Activated T-cell treated with anti-CD3 and anti-CD28 coated beads for 4 hours (primary cell): ENCODE data around the gene TBKBP1.
"Not testable (repeated sequence)": the region's sequence is repeated elsewhere in the genome, so short reads cannot be mapped to it uniquely, and the experiment has no call there.

Source experiments
- DNase-seq: peaks from one replicate; pipeline ENCODE4 v3.0.0-alpha.2; 2020

The TBKBP1 gene

DNA sequence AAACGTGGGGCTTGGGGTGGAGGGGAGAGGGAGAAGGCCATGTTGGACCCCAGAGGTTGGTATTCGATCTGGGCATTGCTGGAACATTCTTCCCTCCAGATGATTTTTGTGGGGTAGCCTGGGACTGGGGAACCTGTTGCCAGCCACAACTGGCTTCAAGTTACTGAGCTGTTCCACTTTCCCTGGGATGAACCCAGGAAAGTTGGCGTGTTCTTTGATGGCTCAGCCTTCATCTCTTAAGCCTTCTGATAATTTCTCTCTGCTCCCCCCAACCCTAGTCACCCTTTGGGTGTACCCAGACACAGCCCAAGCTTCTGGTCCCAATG is 41.1 kb downstream of the TBKBP1 start:
- no peak for DNase-seq

- DNase-seq: no peak
Observed at GRCh38 chr17:47735536-47736011, 41.6 kb downstream of the TBKBP1 start.

GRCh38 chr17:47736501-47737495 is 42.8 kb downstream of the TBKBP1 start:
- DNase-seq: no peak

GRCh38 chr17:47738178-47738577 is 44.2 kb downstream of the TBKBP1 start:
- no peak for DNase-seq

DNA sequence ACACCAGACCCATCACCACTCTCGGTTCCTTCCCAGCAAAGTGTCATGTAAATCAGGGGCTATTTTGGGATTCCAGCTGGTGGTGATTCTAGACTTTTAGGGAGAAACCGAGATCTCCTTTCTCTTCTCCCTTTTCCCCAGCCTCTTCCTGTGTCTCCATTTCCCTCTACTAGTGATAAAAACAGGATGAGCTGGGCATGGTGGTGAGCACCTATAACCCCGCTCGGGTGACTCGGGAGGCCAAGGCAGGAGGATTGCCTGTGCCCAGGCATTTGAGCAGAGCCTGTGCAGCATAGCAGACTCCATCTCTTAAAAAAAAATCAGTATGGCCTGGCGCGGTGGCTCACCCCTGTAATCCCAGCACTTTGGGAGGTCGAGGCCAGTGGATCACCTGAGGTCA is 45.2 kb downstream of the TBKBP1 start:
- DNase-seq: no peak

DNA sequence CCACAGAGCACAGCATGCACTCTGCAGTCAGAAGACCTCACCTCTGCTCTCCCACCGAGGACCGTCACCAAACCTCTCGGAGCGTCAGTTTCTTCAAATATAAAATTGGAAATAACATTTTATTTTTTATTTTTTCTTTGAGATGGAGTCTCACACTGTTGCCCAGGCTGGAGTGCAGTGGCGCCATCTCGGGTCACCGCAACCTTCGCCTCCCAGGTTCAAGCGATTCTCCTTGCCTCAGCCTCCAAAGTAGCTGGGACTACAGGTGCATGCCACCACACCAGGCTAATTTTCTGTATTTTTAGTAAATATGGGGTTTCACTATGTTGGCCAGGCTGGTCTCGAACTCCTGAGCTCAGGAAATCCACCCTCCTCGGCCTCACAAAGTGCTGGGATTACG is 46.0 kb downstream of the TBKBP1 start:
- not testable (repeated sequence) for DNase-seq

- no peak for DNase-seq
Observed at GRCh38 chr17:47741109-47741792, 47.3 kb downstream of the TBKBP1 start.

GRCh38 chr17:47741793-47742145 is 47.8 kb downstream of the TBKBP1 start:
- no peak for DNase-seq

- DNase-seq: no peak
Observed at GRCh38 chr17:47742319-47743181, 48.6 kb downstream of the TBKBP1 start.

DNA sequence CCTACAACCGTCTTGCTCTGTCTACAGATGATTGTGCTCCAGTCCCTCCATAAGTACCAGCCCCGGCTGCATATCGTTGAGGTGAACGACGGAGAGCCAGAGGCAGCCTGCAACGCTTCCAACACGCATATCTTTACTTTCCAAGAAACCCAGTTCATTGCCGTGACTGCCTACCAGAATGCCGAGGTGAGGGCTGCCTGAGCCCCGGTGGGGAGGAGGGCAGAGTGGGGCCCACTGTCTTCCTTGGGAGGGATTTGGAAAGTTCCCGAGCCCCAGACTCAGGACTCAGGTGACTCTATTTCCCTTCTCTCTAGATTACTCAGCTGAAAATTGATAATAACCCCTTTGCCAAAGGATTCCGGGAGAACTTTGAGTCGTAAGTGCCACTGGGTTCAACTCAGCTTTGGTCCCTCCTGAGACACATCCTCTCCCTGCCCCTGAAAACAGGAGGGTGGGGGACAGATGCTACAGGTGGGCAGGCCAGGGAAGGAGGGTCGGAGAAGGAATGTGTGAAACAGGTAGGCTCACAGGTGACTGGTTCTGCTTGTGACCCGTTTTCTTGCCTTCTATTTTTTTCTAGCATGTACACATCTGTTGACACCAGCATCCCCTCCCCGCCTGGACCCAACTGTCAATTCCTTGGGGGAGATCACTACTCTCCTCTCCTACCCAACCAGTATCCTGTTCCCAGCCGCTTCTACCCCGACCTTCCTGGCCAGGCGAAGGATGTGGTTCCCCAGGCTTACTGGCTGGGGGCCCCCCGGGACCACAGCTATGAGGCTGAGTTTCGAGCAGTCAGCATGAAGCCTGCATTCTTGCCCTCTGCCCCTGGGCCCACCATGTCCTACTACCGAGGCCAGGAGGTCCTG is 50.4 kb downstream of the TBKBP1 start:
- no peak for DNase-seq

DNA sequence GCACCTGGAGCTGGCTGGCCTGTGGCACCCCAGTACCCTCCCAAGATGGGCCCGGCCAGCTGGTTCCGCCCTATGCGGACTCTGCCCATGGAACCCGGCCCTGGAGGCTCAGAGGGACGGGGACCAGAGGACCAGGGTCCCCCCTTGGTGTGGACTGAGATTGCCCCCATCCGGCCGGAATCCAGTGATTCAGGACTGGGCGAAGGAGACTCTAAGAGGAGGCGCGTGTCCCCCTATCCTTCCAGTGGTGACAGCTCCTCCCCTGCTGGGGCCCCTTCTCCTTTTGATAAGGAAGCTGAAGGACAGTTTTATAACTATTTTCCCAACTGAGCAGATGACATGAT is 51.0 kb downstream of the TBKBP1 start:
- DNase-seq: no peak

DNA sequence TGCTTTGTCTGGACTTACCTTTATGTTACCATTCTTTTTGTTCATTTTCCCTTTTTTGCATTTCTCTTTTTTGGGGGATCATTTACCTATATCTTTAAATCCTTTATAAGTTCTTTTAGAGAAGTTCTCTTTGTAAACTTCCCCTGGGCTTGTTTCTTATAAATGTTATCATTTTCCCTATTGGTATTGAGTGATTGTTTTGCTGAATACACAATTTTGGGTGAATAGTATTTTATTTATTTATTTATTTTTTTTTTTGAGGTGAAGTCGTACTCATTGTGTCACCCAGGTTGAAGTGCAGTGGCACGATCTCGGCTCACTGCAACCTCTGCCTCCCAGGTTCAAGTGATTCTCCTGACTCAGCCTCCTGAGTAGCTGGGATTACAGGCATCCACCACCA is 57.5 kb downstream of the TBKBP1 start:
- no peak for DNase-seq

- DNase-seq: no peak
Observed at GRCh38 chr17:47757386-47757785, 63.4 kb downstream of the TBKBP1 start.

DNA sequence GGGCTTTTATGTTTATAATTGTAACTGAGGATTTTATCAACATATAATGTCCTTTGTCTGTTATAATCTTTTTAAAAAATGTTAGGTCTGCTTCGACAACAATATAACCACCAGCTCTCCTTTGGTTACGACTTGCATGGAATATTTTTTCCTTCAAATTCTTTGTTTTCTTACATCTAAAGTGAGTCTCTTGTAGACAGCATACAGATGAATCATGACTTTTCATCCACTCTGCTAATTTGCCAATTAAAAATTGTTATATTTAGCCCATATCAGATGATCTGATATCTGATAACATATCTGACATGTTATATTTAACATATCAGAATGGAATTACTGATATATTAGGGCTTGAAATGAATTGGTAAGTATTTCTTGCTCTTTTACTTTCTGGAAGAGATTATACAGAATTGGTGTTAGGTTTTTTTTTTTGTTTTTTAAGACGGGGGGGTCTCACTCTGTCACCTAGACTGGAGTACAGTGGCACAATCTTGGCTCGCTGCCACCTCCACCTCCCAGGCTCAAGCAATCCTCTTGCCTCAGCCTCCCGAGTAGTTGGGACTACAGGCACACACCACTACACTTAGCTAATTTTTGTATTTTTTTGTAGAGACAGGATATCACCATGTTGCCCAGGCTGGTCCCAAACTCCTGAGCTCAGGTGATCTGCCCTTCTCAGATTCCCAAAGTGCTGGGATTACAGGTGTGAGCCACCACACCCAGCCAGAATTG is 66.6 kb downstream of the TBKBP1 start:
- DNase-seq: no peak
